ENCODE data around the gene CDKN1A.
A peak's percentile ranks its signal among the peaks of the same experiment; 100 is the strongest.
"Not testable (repeated sequence)": the region's sequence is repeated elsewhere in the genome, so short reads cannot be mapped to it uniquely, and the experiment has no call there.

The CDKN1A gene

GRCh38 chr6:36678488-36679042, at the start of gene CDKN1A:
Gene CDKN1A (plus strand): TSS chr6:36678714. CDS start chr6:36684102, 5,388 bp downstream.
- peak; percentile 81 for DNase-seq

GRCh38 chr6:36629784-36630183, 48.7 kb upstream of the CDKN1A start:
- no peak for DNase-seq

- DNase-seq = no peak
Measured at GRCh38 chr6:36631326-36632011, 47.0 kb upstream of the CDKN1A start.

GRCh38 chr6:36633370-36633769, 45.1 kb upstream of the CDKN1A start:
- DNase-seq = no peak

GRCh38 chr6:36633915-36634314, 44.6 kb upstream of the CDKN1A start:
- no peak for DNase-seq

- no peak for DNase-seq
Measured at GRCh38 chr6:36634317-36635108, 44.0 kb upstream of the CDKN1A start.

- DNase-seq = no peak
Measured at GRCh38 chr6:36636283-36636682, 42.2 kb upstream of the CDKN1A start.

- no peak for DNase-seq
Measured at GRCh38 chr6:36636687-36637418, 41.7 kb upstream of the CDKN1A start.

- no peak for DNase-seq
Measured at GRCh38 chr6:36638579-36638978, 39.9 kb upstream of the CDKN1A start.

GRCh38 chr6:36639171-36639808, 39.2 kb upstream of the CDKN1A start:
- DNase-seq = no peak

- DNase-seq = no peak
Measured at GRCh38 chr6:36641543-36641942, 37.0 kb upstream of the CDKN1A start.

GRCh38 chr6:36642913-36643817, 35.3 kb upstream of the CDKN1A start:
- no peak for DNase-seq

- no peak for DNase-seq
Measured at GRCh38 chr6:36643977-36644376, 34.5 kb upstream of the CDKN1A start.

GRCh38 chr6:36649086-36649485, 29.4 kb upstream of the CDKN1A start:
- no peak for DNase-seq

GRCh38 chr6:36649701-36650484, 28.6 kb upstream of the CDKN1A start:
- DNase-seq = no peak

- no peak for DNase-seq
Measured at GRCh38 chr6:36650848-36651478, 27.6 kb upstream of the CDKN1A start.

GRCh38 chr6:36651659-36652379, 26.7 kb upstream of the CDKN1A start:
- DNase-seq = no peak

- not testable (repeated sequence) for DNase-seq
Measured at GRCh38 chr6:36654469-36654868, 24.0 kb upstream of the CDKN1A start.

GRCh38 chr6:36655085-36655724, 23.3 kb upstream of the CDKN1A start:
- DNase-seq = no peak
